IMR-90 (cell line): ENCODE measurements around the gene CCDC88C. TPM values are rescaled to one million over a fixed set of nuclear protein-coding genes. Genes with fewer than 3 reads are reported as not detected.

ENCODE experiments used
- ATAC-seq: fragments of 200-7000 bp; cut with Tn5 transposase; 2 replicates; pipeline ENCODE4 v1.9.1; 2020; ENCODE audit warnings: low read depth, mild to moderate bottlenecking, moderate library complexity
- BruUV-seq: library from RNA; stranded (reverse); fragments of 400-500 nt; replicated peaks from 2 replicates; lab custom pipeline; 2021; lab: Mats Ljungman, UMichigan
- CTCF ChIA-PET: fragments of 300-600 bp; formaldehyde crosslinking; extraction: SDS; loops from one replicate; lab custom pipeline; 2021; ENCODE audit warnings: antibody characterized with exemption; lab: Yijun Ruan, JAX
- POLR2A ChIA-PET: fragments of 300-600 bp; sonication (Branson Sonifier 250); formaldehyde crosslinking; loops from one replicate; lab custom pipeline; 2022; ENCODE audit warnings: antibody characterized with exemption; ENCODE audit not compliant: unreplicated experiment; lab: Charles Lee
- DNase-seq: peaks from one replicate; pipeline ENCODE4 v3.0.0; 2013
- H2AFZ ChIP-seq: replicated peaks from 2 replicates; pipeline ENCODE3; 2013; ENCODE audit warnings: low read length, mild to moderate bottlenecking; ENCODE audit not compliant: poor library complexity
- H2AK5ac ChIP-seq: 2 replicates; pipeline ENCODE4 v1.6.1; 2013; ENCODE audit warnings: low read depth, low read length, inconsistent platforms
- H2AK9ac ChIP-seq: replicated peaks from 2 replicates; pipeline ENCODE3; 2013; ENCODE audit warnings: mild to moderate bottlenecking, low read depth, low read length, moderate library complexity; ENCODE audit not compliant: poor library complexity
- H2BK120ac ChIP-seq: 2 replicates; pipeline ENCODE4 v1.6.1; 2013; ENCODE audit warnings: low read depth, low read length, inconsistent platforms
- H2BK15ac ChIP-seq: 3 replicates; pipeline ENCODE4 v1.6.1; 2013; ENCODE audit warnings: low read depth, low read length, inconsistent platforms
- H2BK20ac ChIP-seq: 2 replicates; pipeline ENCODE4 v1.6.1; 2013; ENCODE audit warnings: low read depth, mild to moderate bottlenecking, inconsistent platforms, low read length, moderate library complexity
- H2BK5ac ChIP-seq: 2 replicates; pipeline ENCODE4 v1.6.1; 2013; ENCODE audit warnings: mild to moderate bottlenecking, low read depth, low read length, inconsistent platforms; ENCODE audit not compliant: poor library complexity, severe bottlenecking
- H3K14ac ChIP-seq: replicated peaks from 2 replicates; pipeline ENCODE4 v1.6.1; 2013; ENCODE audit warnings: low read depth, low read length, inconsistent platforms
- H3K18ac ChIP-seq: 2 replicates; pipeline ENCODE4 v1.6.1; 2013; ENCODE audit warnings: low read depth, low read length, control low read depth
- H3K23ac ChIP-seq: 2 replicates; pipeline ENCODE4 v1.6.1; 2013; ENCODE audit warnings: low read depth, low read length, inconsistent platforms
- H3K27ac ChIP-seq: 2 replicates; pipeline ENCODE4 v1.5.1; 2013; ENCODE audit warnings: mild to moderate bottlenecking, control low read depth, low read length; ENCODE audit not compliant: insufficient read depth
- H3K27me3 ChIP-seq: 2 replicates; pipeline ENCODE4 v1.6.1; 2013; ENCODE audit warnings: low read length; ENCODE audit not compliant: control insufficient read depth, insufficient read depth
- H3K36me3 ChIP-seq: 2 replicates; pipeline ENCODE4 v1.6.1; 2013; ENCODE audit warnings: low read length, mixed read lengths; ENCODE audit not compliant: control insufficient read depth, insufficient read depth
- H3K4ac ChIP-seq: 2 replicates; pipeline ENCODE4 v1.6.1; 2013; ENCODE audit warnings: low read depth, low read length, inconsistent platforms
- H3K4me1 ChIP-seq: 2 replicates; pipeline ENCODE4 v1.6.1; 2013; ENCODE audit warnings: low read length, mixed read lengths; ENCODE audit not compliant: control insufficient read depth, insufficient read depth
- H3K4me2 ChIP-seq: 2 replicates; pipeline ENCODE4 v1.6.1; 2013; ENCODE audit warnings: low read depth, mild to moderate bottlenecking, control low read depth, low read length, moderate library complexity
- H3K4me3 ChIP-seq: 2 replicates; pipeline ENCODE4 v1.5.1; 2013; ENCODE audit warnings: low read depth, mild to moderate bottlenecking, control low read depth, low read length, moderate library complexity; ENCODE audit not compliant: insufficient read depth
- H3K56ac ChIP-seq: 2 replicates; pipeline ENCODE4 v1.6.1; 2013; ENCODE audit warnings: low read length, inconsistent platforms; ENCODE audit not compliant: insufficient read depth; ENCODE audit errors: extremely low read depth
- H3K79me1 ChIP-seq, 2 experiments: 2 replicates each; pipeline ENCODE4 v1.6.1; 2013; ENCODE audit warnings: low read length in 2 of 2, inconsistent platforms in 1 of 2, low read depth in 1 of 2
- H3K9ac ChIP-seq: 2 replicates; pipeline ENCODE4 v1.6.1; 2013; ENCODE audit warnings: low read depth, low read length, control low read depth
- H3K9me1 ChIP-seq: 2 replicates; pipeline ENCODE4 v1.6.1; 2013; ENCODE audit warnings: low read length, inconsistent platforms; ENCODE audit not compliant: insufficient read depth
- H3K9me3 ChIP-seq: 2 replicates; pipeline ENCODE4 v1.6.1; 2013; ENCODE audit warnings: low read length; ENCODE audit not compliant: control insufficient read depth, insufficient read depth
- H4K20me1 ChIP-seq: 2 replicates; pipeline ENCODE4 v1.6.1; 2013; ENCODE audit warnings: low read length, inconsistent platforms; ENCODE audit not compliant: insufficient read depth
- H4K5ac ChIP-seq: 2 replicates; pipeline ENCODE4 v1.6.1; 2013; ENCODE audit warnings: mild to moderate bottlenecking, low read depth, low read length, control low read depth
- H4K8ac ChIP-seq, 2 experiments: 2 replicates each; pipeline ENCODE4 v1.6.1; 2013; ENCODE audit warnings: low read depth in 2 of 2, low read length in 2 of 2, control low read depth in 1 of 2, inconsistent platforms in 1 of 2
- H4K91ac ChIP-seq: 2 replicates; pipeline ENCODE4 v1.6.1; 2013; ENCODE audit warnings: low read depth, low read length, inconsistent platforms; ENCODE audit not compliant: insufficient read depth
- CEBPB ChIP-seq: IDR thresholded peaks from 2 replicates; pipeline ENCODE4 v1.6.1; 2012; ENCODE audit warnings: low read depth, low read length, improper control_type of control experiment
- CTCF ChIP-seq: conservative IDR thresholded peaks from 2 replicates; pipeline ENCODE4 v1.5.1; 2012; ENCODE audit warnings: mild to moderate bottlenecking, low read depth, low read length, improper control_type of control experiment
- ELK1 ChIP-seq: fragments of 150-350 bp; IDR thresholded peaks from 2 replicates; pipeline ENCODE4 v1.6.1; 2016; ENCODE audit warnings: low read depth, mild to moderate bottlenecking, low read length, moderate library complexity, borderline replicate concordance
- MAFK ChIP-seq: IDR thresholded peaks from 2 replicates; pipeline ENCODE4 v1.6.1; 2012; ENCODE audit warnings: low read depth, low read length, improper control_type of control experiment
- MXI1 ChIP-seq: IDR thresholded peaks from 2 replicates; pipeline ENCODE4 v1.6.1; 2012; ENCODE audit warnings: low read depth, mild to moderate bottlenecking, low read length, moderate library complexity, borderline replicate concordance
- NFE2L2 ChIP-seq: fragments of 150-350 bp; IDR thresholded peaks from 2 replicates; pipeline ENCODE4 v1.6.1; 2016; ENCODE audit warnings: low read depth, mild to moderate bottlenecking, low read length
- POLR2A ChIP-seq: IDR thresholded peaks from 2 replicates; pipeline ENCODE4 v1.6.1; 2012; ENCODE audit warnings: mild to moderate bottlenecking, low read depth, low read length
- RAD21 ChIP-seq: IDR thresholded peaks from 2 replicates; pipeline ENCODE4 v1.6.1; 2012; ENCODE audit warnings: low read length, improper control_type of control experiment
- RCOR1 ChIP-seq: IDR thresholded peaks from 2 replicates; pipeline ENCODE4 v1.6.1; 2012; ENCODE audit warnings: mild to moderate bottlenecking, low read length, improper control_type of control experiment; ENCODE audit not compliant: insufficient replicate concordance
- RFX5 ChIP-seq: IDR thresholded peaks from 2 replicates; pipeline ENCODE4 v1.8.0; 2012; ENCODE audit warnings: low read depth, mild to moderate bottlenecking, low read length, moderate library complexity
- SMC3 ChIP-seq: fragments of 150-350 bp; IDR thresholded peaks from 2 replicates; pipeline ENCODE4 v1.6.1; 2016; ENCODE audit warnings: low read depth, mild to moderate bottlenecking, antibody characterized with exemption, low read length, moderate library complexity
- USF2 ChIP-seq: fragments of 150-350 bp; IDR thresholded peaks from 2 replicates; pipeline ENCODE4 v1.6.1; 2017; ENCODE audit warnings: mild to moderate bottlenecking, antibody characterized with exemption, low read length, low read depth
- WGBS, 2 experiments: methylation state at CpG; one replicate each; pipeline versions ENCODE4 v1.1.5 to v1.1.7; 2013; ENCODE audit warnings: missing lambda C conversion rate in 2 of 2; ENCODE audit not compliant: insufficient read length in 1 of 2; ENCODE audit errors: extremely low coverage in 2 of 2; 5-methylcytosine and 5-hydroxymethylcytosine counted together
- dilution Hi-C: fragments of 300-500 bp; cut with HindIII; formaldehyde crosslinking; loops from one replicate; pipeline ENCODE4 v1.14.3; 2018; ENCODE audit warnings: low sequenced_read_pairs; ENCODE audit not compliant: unreplicated experiment
- in situ Hi-C: fragments of 300-500 bp; cut with MboI; formaldehyde crosslinking; loops from 3 replicates; pipeline ENCODE4 v1.14.3; 2019; ENCODE audit warnings: low sequenced_read_pairs, inconsistent platforms, mixed read lengths
- intact Hi-C: fragments of 100-400 bp; cut with micrococcal nuclease; formaldehyde crosslinking; loops from 2 replicates; pipeline ENCODE4 v1.10.0; 2022
- polyA plus RNA-seq, 3 experiments: library from polyadenylated mRNA; depleted of rRNA; stranded (reverse); fragments of >200 nt; gene quantifications; 2 replicates each; pipeline ENCODE4 v1.2.3, GENCODE V29; 2012; ENCODE audit warnings: low replicate concordance in 1 of 3
- total RNA-seq: library from RNA; depleted of rRNA; stranded (reverse); fragments of >200 nt; gene quantifications from 2 replicates; pipeline ENCODE4 v1.2.3, GENCODE V29; 2012

Gene CCDC88C
- total and polyA plus RNA-seq, 2 of the 4 experiments (the other 2 are of a cell fraction) = 0.17 to 0.18 TPM

- Histone ChIP-seq H2BK15ac (no peak overlapping the region), H2AK9ac (no peak overlapping the region), H3K4me2 (no peak overlapping the region), H3K79me1 (peaks cover 0 to 4% of the 10 kb centered on the region in 2 experiments; a peak in 1 of 4 replicates), H4K8ac (no peak overlapping the region; a peak in 1 of 4 replicates), H3K4me1 (peaks cover 6% of the 10 kb centered on the region), H3K4me3 (no peak overlapping the region), H2BK20ac (peak overlapping the region; percentile 24), H2BK120ac (peak overlapping the region; percentile 19; the same call in 1 of the 2 replicates), H3K4ac (no peak overlapping the region), H3K9me1 (peaks cover 21% of the 10 kb centered on the region), H2AK5ac (peak overlapping the region; percentile 44; the same call in 1 of the 2 replicates), H2AFZ (no peak overlapping the region), H3K9ac (no peak overlapping the region), H3K27me3 (no peaks in the 10 kb centered on the region), H3K23ac (no peak overlapping the region), H3K27ac (no peak overlapping the region), H3K18ac (no peak overlapping the region), H4K5ac (no peak overlapping the region), H3K56ac (no peak overlapping the region), H4K91ac (no peak overlapping the region; the same call in 1 of the 2 replicates), H4K20me1 (no peaks in the 10 kb centered on the region), H3K9me3 (peaks cover 2% of the 10 kb centered on the region; the same call in 1 of the 2 replicates), H3K14ac (no peak overlapping the region), H2BK5ac (no peak overlapping the region), H3K36me3 (no peaks in the 10 kb centered on the region)
- no peak for TF ChIP-seq RCOR1
- no peak for TF ChIP-seq MXI1
- TF ChIP-seq NFE2L2 = no peak
- no peak for TF ChIP-seq SMC3
- TF ChIP-seq MAFK = no peak
- no peak for TF ChIP-seq RFX5
- TF ChIP-seq USF2 = no peak
- no peak for TF ChIP-seq POLR2A
- no peak for TF ChIP-seq CTCF
- no peak for TF ChIP-seq RAD21
- no peak for TF ChIP-seq ELK1
- no peak for TF ChIP-seq CEBPB
- WGBS, 2 experiments = no CpG with 5 or more reads among the region's 3 CpGs
- BruUV-seq = no TSS peak
- POLR2A ChIA-PET = no interaction called here
- ATAC-seq (peak; percentile 18; the same call in 1 of the 2 replicates), DNase-seq (peak; percentile 15)
- in situ Hi-C loops (no loop called here), intact Hi-C loops (no loop called here), dilution Hi-C loops (no loop called here)
- CTCF ChIA-PET = no interaction called here
These were observed 186.2 kb downstream of the CCDC88C start for GRCh38 chr14:91231446-91231845.
